ENCODE measurements around the gene ZNF672.

ZNF672 gene

DNA sequence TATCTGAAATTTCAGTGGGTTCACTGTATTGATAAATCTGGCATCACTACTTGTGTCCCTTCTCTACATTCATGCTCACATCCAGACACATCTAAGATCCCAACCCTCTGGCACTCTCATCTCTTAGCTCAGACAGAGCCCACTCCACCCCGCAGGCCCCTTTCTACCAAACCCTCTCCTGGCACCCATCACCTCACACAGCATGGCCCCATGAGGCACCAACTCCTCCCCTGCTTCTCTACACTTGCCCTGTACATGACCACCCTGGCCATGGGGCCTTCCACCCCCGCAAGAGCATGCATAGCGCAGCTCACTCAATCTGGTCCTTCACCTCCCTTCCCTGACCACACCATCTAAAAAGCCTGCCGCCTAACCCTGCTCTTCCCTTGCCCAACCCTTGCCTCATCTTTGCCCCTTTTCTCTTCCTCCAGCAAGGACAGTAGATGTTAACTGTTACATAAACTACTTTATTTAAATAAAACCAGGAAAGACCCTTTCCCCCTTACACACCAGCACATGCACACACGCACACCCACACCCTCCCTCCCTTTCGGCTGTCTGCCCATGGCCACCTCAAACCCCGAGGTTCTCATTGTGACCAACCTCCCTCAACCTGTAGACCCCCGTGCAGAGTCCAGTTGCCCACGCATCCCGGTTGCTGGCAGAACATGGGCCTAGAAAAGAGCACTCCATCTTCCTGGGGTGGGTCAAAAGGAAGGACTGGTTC lies 27.9 kb upstream of the ZNF672 start:
- no peak overlapping the region for H3K23ac ChIP-seq (ENCODE audit: low read depth, low read length, poor library complexity)
- no peak overlapping the region for H2BK120ac ChIP-seq (ENCODE audit: low read depth, low read length)
- whole genome bisulfite sequencing, 2 donors (ENCODE audit: extremely low coverage in 2 of 2, insufficient read length in 2 of 2, insufficient replicate concordance in 1 of 2): no CpG with 5 or more reads among the region's 10 CpGs
- no peaks in the 10 kb centered on the region for H3K79me1 ChIP-seq (ENCODE audit: low read depth, low read length)
- H3K36me3 ChIP-seq (replicated peaks in 1 of 2; ENCODE audit: control insufficient read depth in 2 of 2, insufficient read depth in 2 of 2, low read length in 2 of 2): peaks cover 30 to 45% of the 10 kb centered on the region in 2 donors
- H4K8ac ChIP-seq (ENCODE audit: low read depth, low read length): no peak overlapping the region
- peaks cover 0 to 2% of the 10 kb centered on the region in 2 donors for H3K9me3 ChIP-seq (replicated peaks in 1 of 2; ENCODE audit: control insufficient read depth in 2 of 2, insufficient read depth in 1 of 2, low read depth in 1 of 2, low read length in 2 of 2)
- H2BK15ac ChIP-seq (ENCODE audit: low read length): no peak overlapping the region
- no peak overlapping the region for H3K9ac ChIP-seq (ENCODE audit: low read depth, low read length, poor library complexity)
- no peak overlapping the region for H3K14ac ChIP-seq (ENCODE audit: low read length)
- no peak overlapping the region for H3K27ac ChIP-seq (replicated peaks; ENCODE audit: low read length)
- H3K4me3 ChIP-seq (ENCODE audit: low read length in 2 of 2): no peak overlapping the region
- no peak overlapping the region for H3K18ac ChIP-seq (ENCODE audit: low read length)
- no peak overlapping the region for H4K91ac ChIP-seq (ENCODE audit: low read depth, low read length, poor library complexity)
- no peak overlapping the region for H2AFZ ChIP-seq (ENCODE audit: low read length)
- H2BK12ac ChIP-seq (ENCODE audit: low read length): no peak overlapping the region
- no peak overlapping the region for H2BK5ac ChIP-seq (ENCODE audit: low read length)
- H3K4me2 ChIP-seq (ENCODE audit: insufficient read depth, low read length, poor library complexity, severe bottlenecking): no peak overlapping the region
- no peak overlapping the region for H2AK5ac ChIP-seq (ENCODE audit: low read depth, low read length)
- no peaks in the 10 kb centered on the region for H3K27me3 ChIP-seq (ENCODE audit: control insufficient read depth in 3 of 3, insufficient read depth in 3 of 3, low read depth in 1 of 3, low read length in 3 of 3)
- H3K4me1 ChIP-seq (ENCODE audit: control insufficient read depth in 2 of 2, insufficient read depth in 1 of 2, low read depth in 1 of 2, low read length in 2 of 2): no peaks in the 10 kb centered on the region
- DNase-seq (ENCODE audit: low spot score): no peak
- no peak overlapping the region for H3K4ac ChIP-seq (ENCODE audit: low read length)

DNA sequence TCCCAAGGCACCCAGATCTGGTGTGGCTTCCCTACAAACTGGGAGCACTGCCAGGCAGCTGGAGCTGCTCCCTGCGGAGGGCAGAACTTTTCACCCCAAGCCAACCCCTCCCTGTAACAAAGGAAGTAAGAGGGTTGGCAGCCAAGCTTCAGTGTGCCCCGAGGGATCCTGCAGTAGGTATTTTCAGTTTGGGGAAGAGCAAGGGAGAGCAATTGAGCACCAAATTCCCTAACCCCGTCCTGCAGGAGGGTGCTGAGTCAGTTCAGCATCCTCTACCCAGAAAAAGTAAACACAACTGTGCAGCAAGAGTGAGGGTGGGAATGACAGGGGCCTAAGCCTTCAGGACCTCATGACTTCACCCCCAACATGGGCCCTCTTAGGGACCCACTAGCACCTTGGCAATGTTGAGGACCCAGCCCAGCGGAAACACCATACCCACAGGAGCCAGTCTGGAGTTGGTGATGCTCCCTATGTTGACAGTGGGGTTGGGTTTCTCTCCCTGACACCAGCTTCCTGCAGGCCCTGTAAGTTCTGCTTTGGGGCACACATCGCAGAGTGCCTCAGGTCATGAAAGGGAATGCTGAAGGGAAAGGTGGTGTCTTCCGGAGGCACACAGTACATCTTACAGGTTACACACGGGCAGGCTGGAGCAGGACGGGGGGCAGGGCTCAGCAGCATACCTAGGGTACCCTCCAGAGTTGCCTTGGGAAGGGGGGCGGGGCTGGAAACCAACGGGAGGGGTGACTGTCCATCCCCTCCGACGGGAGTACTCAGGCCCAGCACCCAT lies 27.1 kb upstream of the ZNF672 start:
- Histone ChIP-seq H3K9me3 (replicated peaks in 1 of 2; ENCODE audit: control insufficient read depth in 2 of 2, insufficient read depth in 1 of 2, low read depth in 1 of 2, low read length in 2 of 2) (peaks cover 0 to 2% of the 10 kb centered on the region in 2 donors), H4K8ac (ENCODE audit: low read depth, low read length) (no peak overlapping the region), H3K18ac (ENCODE audit: low read length) (no peak overlapping the region), H2BK5ac (ENCODE audit: low read length) (no peak overlapping the region), H2BK15ac (ENCODE audit: low read length) (no peak overlapping the region), H2BK12ac (ENCODE audit: low read length) (no peak overlapping the region), H3K36me3 (replicated peaks in 1 of 2; ENCODE audit: control insufficient read depth in 2 of 2, insufficient read depth in 2 of 2, low read length in 2 of 2) (peaks cover 33 to 53% of the 10 kb centered on the region in 2 donors), H2BK120ac (ENCODE audit: low read depth, low read length) (no peak overlapping the region), H3K27ac (replicated peaks; ENCODE audit: low read length) (no peak overlapping the region), H3K23ac (ENCODE audit: low read depth, low read length, poor library complexity) (no peak overlapping the region), H2AFZ (ENCODE audit: low read length) (no peak overlapping the region), H3K79me1 (ENCODE audit: low read depth, low read length) (no peaks in the 10 kb centered on the region), H3K4ac (ENCODE audit: low read length) (no peak overlapping the region), H3K27me3 (ENCODE audit: control insufficient read depth in 3 of 3, insufficient read depth in 3 of 3, low read depth in 1 of 3, low read length in 3 of 3) (no peaks in the 10 kb centered on the region), H3K14ac (ENCODE audit: low read length) (no peak overlapping the region), H4K91ac (ENCODE audit: low read depth, low read length, poor library complexity) (no peak overlapping the region), H3K4me1 (ENCODE audit: control insufficient read depth in 2 of 2, insufficient read depth in 1 of 2, low read depth in 1 of 2, low read length in 2 of 2) (no peaks in the 10 kb centered on the region), H3K4me3 (ENCODE audit: low read length in 2 of 2) (no peak overlapping the region), H3K9ac (ENCODE audit: low read depth, low read length, poor library complexity) (no peak overlapping the region), H2AK5ac (ENCODE audit: low read depth, low read length) (no peak overlapping the region), H3K4me2 (ENCODE audit: insufficient read depth, low read length, poor library complexity, severe bottlenecking) (no peak overlapping the region)
- no peak for DNase-seq (ENCODE audit: low spot score)
- WGBS, 2 donors (ENCODE audit: extremely low coverage in 2 of 2, insufficient read length in 2 of 2, insufficient replicate concordance in 1 of 2): no CpG with 5 or more reads among the region's 12 CpGs

DNA sequence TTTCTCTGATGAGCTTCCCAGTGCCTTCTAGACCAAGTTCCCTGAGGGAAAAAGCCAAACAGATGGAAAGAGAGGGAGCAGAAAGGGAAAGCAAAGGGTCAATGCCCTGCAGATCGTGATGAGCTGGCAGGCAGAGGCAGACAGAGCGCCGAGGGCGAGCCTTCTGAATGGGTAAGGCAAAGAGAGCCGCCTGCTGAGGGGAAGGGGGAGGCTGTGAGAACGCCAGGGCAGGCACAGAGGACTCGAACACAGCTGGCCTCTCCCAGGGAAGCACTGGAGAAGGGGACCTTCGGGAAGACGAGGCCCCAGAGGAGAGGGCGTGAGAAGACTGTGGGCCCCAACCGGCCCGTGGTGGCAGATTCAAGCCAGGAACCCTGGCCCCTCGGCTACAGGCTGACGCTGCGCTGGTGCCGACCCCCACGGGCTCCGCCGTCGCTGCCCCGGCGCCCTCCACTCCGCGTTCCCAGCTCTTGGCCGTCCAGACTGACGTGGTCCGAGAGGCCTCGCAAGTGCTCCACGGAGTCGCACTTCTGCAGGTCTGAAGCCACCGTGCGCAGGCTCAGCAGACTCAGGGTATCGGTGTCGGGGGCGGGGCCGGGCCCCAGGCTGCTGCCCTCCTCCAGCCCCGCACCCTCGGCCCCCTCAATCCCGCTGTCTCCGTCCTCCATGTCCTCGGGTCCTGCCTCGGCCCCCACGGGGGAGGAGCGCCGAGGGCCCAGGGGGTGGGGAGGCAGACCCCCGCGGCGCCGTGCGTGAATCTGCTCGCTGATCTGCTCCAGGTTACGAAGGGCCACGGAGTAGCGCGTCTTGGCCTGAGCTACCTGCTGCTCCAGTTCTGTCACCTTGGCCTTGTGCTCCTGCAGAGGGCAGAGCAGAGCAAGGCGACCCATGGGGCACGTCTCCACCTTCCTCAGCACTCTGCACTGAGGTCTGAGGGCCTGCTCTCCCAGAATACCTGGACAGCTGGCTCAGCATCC lies 26.2 kb upstream of the ZNF672 start:
- no peak overlapping the region for H3K4me3 ChIP-seq (ENCODE audit: low read length in 2 of 2)
- no peaks in the 10 kb centered on the region for H3K79me1 ChIP-seq (ENCODE audit: low read depth, low read length)
- H3K9ac ChIP-seq (ENCODE audit: low read depth, low read length, poor library complexity): no peak overlapping the region
- no peak overlapping the region for H2AFZ ChIP-seq (ENCODE audit: low read length)
- H2BK120ac ChIP-seq (ENCODE audit: low read depth, low read length): no peak overlapping the region
- H3K14ac ChIP-seq (ENCODE audit: low read length): no peak overlapping the region
- no peak overlapping the region for H2BK15ac ChIP-seq (ENCODE audit: low read length)
- no peak overlapping the region for H2BK12ac ChIP-seq (ENCODE audit: low read length)
- H3K36me3 ChIP-seq (replicated peaks in 1 of 2; ENCODE audit: control insufficient read depth in 2 of 2, insufficient read depth in 2 of 2, low read length in 2 of 2): peaks cover 37 to 61% of the 10 kb centered on the region in 2 donors
- peak overlapping the region; percentile 21 for H3K23ac ChIP-seq (ENCODE audit: low read depth, low read length, poor library complexity)
- H2BK5ac ChIP-seq (ENCODE audit: low read length): no peak overlapping the region
- H3K4ac ChIP-seq (ENCODE audit: low read length): no peak overlapping the region
- no peak overlapping the region for H4K91ac ChIP-seq (ENCODE audit: low read depth, low read length, poor library complexity)
- no peak for DNase-seq (ENCODE audit: low spot score)
- WGBS, 2 donors (ENCODE audit: extremely low coverage in 2 of 2, insufficient read length in 2 of 2, insufficient replicate concordance in 1 of 2): no CpG with 5 or more reads among the region's 57 CpGs
- no peak overlapping the region for H3K4me2 ChIP-seq (ENCODE audit: insufficient read depth, low read length, poor library complexity, severe bottlenecking)
- H4K8ac ChIP-seq (ENCODE audit: low read depth, low read length): no peak overlapping the region
- H3K4me1 ChIP-seq (ENCODE audit: control insufficient read depth in 2 of 2, insufficient read depth in 1 of 2, low read depth in 1 of 2, low read length in 2 of 2): no peaks in the 10 kb centered on the region
- H3K27me3 ChIP-seq (ENCODE audit: control insufficient read depth in 3 of 3, insufficient read depth in 3 of 3, low read depth in 1 of 3, low read length in 3 of 3): no peaks in the 10 kb centered on the region
- no peaks in the 10 kb centered on the region for H3K9me3 ChIP-seq (replicated peaks in 1 of 2; ENCODE audit: control insufficient read depth in 2 of 2, insufficient read depth in 1 of 2, low read depth in 1 of 2, low read length in 2 of 2)
- no peak overlapping the region for H2AK5ac ChIP-seq (ENCODE audit: low read depth, low read length)
- H3K27ac ChIP-seq (replicated peaks; ENCODE audit: low read length): no peak overlapping the region
- H3K18ac ChIP-seq (ENCODE audit: low read length): no peak overlapping the region

Data from neuronal stem cell (in vitro differentiated cells).